Upper lobe of left lung (tissue), 4 donors: ENCODE data around the gene CUZD1.

ENCODE experiments used
- EP300 ChIP-seq, 4 donors: sonication (generic); formaldehyde crosslinking; IDR thresholded peaks; one replicate each; pipeline ENCODE4 v1.5.1; 2017; ENCODE audit warnings: antibody characterized with exemption in 4 of 4, control low read depth in 2 of 4
- POLR2A ChIP-seq, 4 donors: fragments of 450-650 bp; IDR thresholded peaks; one replicate each; pipeline ENCODE4 v1.5.1; 2016 to 2017; ENCODE audit warnings: antibody characterized with exemption in 4 of 4, mild to moderate bottlenecking in 2 of 4
- POLR2AphosphoS5 ChIP-seq, 2 donors: sonication (generic); formaldehyde crosslinking; IDR thresholded peaks; one replicate each; pipeline ENCODE4 v1.5.1; 2017; ENCODE audit warnings: antibody characterized with exemption in 2 of 2
- TF ChIP-seq, protein P1 (sequence below), 6 experiments: fragments of 450-650 bp in 4 of 6; fragments of 200-600 bp in 2 of 6; sonication (generic) in 2 of 6; IDR thresholded peaks; one replicate each; pipeline ENCODE4 v1.5.1; 2016 to 2019; ENCODE audit warnings: antibody characterized with exemption in 6 of 6

DNA sequence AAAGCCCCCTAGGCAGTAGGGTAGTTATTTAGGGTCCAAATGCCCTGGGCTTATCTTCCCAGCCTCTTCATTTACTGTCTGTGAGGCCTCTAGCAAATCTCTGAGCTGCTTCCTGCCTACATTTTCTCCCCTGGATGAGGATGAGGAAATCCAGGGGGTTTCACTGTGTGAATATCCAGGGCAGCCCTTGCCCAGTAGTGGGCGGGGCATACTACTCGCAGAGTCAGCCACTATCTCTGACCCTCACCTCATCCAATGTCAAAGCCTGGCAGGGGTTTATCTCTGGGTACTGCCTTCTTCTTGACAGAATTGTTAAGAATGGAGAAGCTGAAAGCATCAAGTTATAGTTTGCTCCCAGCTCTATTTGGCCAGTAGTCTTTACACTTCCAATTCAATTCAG lies 48.9 kb downstream of the CUZD1 start:
- TF ChIP-seq, protein P1, sequence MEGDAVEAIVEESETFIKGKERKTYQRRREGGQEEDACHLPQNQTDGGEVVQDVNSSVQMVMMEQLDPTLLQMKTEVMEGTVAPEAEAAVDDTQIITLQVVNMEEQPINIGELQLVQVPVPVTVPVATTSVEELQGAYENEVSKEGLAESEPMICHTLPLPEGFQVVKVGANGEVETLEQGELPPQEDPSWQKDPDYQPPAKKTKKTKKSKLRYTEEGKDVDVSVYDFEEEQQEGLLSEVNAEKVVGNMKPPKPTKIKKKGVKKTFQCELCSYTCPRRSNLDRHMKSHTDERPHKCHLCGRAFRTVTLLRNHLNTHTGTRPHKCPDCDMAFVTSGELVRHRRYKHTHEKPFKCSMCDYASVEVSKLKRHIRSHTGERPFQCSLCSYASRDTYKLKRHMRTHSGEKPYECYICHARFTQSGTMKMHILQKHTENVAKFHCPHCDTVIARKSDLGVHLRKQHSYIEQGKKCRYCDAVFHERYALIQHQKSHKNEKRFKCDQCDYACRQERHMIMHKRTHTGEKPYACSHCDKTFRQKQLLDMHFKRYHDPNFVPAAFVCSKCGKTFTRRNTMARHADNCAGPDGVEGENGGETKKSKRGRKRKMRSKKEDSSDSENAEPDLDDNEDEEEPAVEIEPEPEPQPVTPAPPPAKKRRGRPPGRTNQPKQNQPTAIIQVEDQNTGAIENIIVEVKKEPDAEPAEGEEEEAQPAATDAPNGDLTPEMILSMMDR (IDR thresholded peaks at IDR 0.05) = no peak
- TF ChIP-seq POLR2A (IDR thresholded peaks at IDR 0.05) (no peak), EP300 (IDR thresholded peaks at IDR 0.05) (no peak), POLR2AphosphoS5 (IDR thresholded peaks at IDR 0.05) (no peak)
